ENCODE results near the gene UTP3.

DNA sequence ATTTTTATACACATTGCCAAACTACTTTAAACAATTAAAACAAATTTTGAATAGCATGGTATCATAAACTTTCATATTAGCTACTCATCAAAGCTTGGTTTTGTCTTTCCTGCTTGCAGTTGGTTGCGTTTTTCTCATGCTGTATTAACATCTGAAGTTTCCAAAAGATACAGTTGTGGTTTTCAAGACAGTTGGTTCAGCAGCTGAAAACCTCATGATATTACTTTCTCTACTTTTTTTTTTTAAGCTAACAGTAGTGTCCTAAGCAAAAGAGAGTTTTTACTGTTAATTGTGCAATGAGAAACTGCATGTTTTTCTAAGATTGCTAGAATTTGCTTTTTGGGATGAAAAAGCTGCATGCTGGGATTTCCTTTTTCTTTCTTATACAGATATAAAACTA, 48.7 kb downstream of the UTP3 start:
- TF ChIP-seq CTCF (conservative IDR thresholded peaks at IDR 0.05 in 1 of 2, IDR thresholded peaks at IDR 0.05 in 1 of 2; ENCODE audit: low read depth in 1 of 2, low read length in 2 of 2) (no peak), EZH2 (IDR thresholded peaks at IDR 0.05; ENCODE audit: low read length, missing control alignments) (no peak)
